Epithelial cell of esophagus (primary cell): ENCODE results near the gene SSTR4.

ENCODE experiments used
- DNase-seq: peaks from one replicate; pipeline ENCODE4 v3.0.0; 2010; ENCODE audit warnings: low read depth
- H3K4me3 ChIP-seq: 2 replicates; pipeline ENCODE4 v1.5.1; 2011; ENCODE audit warnings: mild to moderate bottlenecking, low read length, control low read depth
- CTCF ChIP-seq: IDR thresholded peaks from 2 replicates; pipeline ENCODE4 v1.5.1; 2011; ENCODE audit warnings: low read depth, mild to moderate bottlenecking, low read length, control low read depth, inconsistent platforms; ENCODE audit not compliant: insufficient read depth; ENCODE audit errors: missing control alignments

Gene SSTR4

DNA sequence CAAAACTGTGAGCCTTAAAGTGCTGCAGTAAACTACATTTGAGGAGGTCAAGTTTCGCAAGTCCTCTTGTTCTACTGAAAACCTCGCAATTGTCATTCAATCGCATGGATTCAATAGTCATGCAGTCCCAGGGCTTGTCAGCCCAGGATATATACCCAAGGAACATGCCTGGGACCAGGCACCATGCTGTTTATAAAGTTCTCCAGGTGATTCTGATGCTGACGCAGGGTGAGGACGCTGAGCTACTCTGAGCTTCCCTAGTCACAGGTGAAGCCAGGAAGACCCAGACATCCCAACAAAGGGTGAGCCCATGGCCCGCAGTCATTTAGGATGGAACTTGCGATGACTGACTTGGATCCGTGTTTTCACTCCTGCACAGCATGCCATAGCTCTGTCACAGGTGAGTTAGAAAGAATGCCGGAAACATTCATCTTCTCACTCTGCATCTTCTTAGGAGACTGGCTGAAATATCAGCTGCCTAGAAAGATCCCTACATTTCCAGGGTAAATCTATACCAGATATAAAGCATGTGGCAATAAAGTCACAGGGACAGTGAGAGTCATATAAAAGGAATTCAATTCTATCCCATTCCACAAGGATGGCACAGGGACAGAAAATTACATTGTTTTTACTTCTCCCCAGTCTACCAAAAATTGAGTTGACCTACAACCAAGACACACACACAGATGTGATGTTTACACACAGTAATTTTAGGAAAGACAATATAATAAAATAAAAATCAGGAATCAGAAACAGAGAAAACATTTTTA, 27.0 kb upstream of the SSTR4 start:
- TF ChIP-seq CTCF: no peak

GRCh38 chr20:23008667-23009066, 26.4 kb upstream of the SSTR4 start:
- no peak overlapping the region for H3K4me3 ChIP-seq
- peak; percentile 51 for DNase-seq
- no peak for TF ChIP-seq CTCF

More for the DNA sequence above, 27.0 kb upstream of the SSTR4 start:
- no peak for DNase-seq
- H3K4me3 ChIP-seq: no peak overlapping the region

DNA sequence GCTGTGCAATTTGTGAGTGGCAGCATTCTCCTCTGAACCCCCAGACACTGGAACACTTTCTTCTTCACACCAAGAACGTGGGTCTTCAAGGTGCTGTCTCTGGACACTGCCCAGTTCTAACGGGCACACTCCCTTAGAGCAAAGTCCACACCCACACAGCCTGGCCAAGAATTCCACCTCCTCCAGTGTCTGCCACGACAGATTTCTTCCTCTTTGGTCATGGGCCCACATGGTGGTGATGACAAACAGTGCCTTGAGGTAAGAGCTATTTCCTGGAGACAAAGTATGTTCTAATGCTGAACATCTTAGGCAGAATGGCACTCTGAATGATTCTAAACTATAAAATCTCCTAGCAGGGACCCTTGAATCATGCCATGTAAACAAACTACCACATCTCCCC, 25.5 kb upstream of the SSTR4 start:
- no peak overlapping the region for H3K4me3 ChIP-seq
- no peak for TF ChIP-seq CTCF
- peak; percentile 81 for DNase-seq

GRCh38 chr20:23010096-23010495, 25.0 kb upstream of the SSTR4 start:
- TF ChIP-seq CTCF: no peak
- no peak for DNase-seq
- H3K4me3 ChIP-seq: no peak overlapping the region

DNA sequence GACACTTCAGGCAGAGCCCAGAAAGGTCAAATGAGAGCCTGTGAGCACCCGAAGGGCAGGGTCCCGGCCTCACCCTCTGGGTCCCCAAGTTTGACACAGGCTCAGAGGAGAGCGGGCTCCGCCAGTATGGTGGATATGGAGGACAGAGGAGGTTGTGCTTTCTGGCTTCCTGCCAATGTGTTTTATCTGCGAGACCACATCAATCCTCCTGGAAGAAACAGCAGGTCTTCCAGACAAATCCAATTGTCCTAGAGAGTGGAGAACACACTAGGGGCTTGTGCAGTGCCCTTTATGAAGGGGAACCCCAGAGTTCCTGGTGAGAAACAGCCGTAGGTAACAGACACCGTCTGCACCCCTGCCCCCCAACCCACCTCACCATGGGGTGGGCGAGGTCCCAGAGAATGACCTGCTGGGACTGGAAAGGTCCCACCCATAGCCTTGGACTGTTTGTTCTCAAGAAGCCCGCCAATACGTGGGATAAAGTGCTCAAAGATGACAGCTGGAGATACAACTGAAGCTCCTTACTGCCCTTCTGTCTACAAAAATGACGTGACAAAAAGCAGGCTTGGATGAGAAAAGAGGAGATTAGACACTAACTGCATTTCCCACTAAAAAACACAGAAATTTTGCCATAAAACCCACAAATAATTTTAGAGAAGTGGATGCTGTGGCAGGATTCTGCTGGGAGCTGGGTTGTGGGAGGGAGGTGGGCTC, 23.9 kb upstream of the SSTR4 start:
- H3K4me3 ChIP-seq: no peak overlapping the region
- no peak for DNase-seq
- no peak for TF ChIP-seq CTCF

GRCh38 chr20:23013429-23013828, 21.7 kb upstream of the SSTR4 start:
- no peak for TF ChIP-seq CTCF
- peak; percentile 32 for DNase-seq
- no peak overlapping the region for H3K4me3 ChIP-seq
